ENCODE results near the gene ZNF44. TPM values are rescaled to one million over a fixed set of nuclear protein-coding genes. Genes with fewer than 3 reads are reported as not detected.
"Not testable (repeated sequence)": the region's sequence is repeated elsewhere in the genome, so short reads cannot be mapped to it uniquely, and the experiment has no call there.

ZNF44 gene
- total and polyA plus RNA-seq, 12 donors = 2.8 to 14.8 (median 10.8) TPM

GRCh38 chr19:12330340-12330739 is 35.7 kb upstream of the ZNF44 start:
- Histone ChIP-seq H3K27me3 (no peaks in the 10 kb centered on the region), H3K4me3 (no peak overlapping the region), H3K9me3 (replicated peaks in 1 of 3) (no peaks in the 10 kb centered on the region), H3K36me3 (replicated peaks in 1 of 2) (no peaks in the 10 kb centered on the region), H3K4me1 (replicated peaks in 1 of 2) (peaks cover 7 to 25% of the 10 kb centered on the region in 2 donors), H3K27ac (no peak overlapping the region)
- 89 to 99% (median 98%) methylated on average over 4 of the region's 4 CpGs for WGBS, 4 donors
- intact Hi-C loops (cut with DNase I) = no loop called here
- no peak for DNase-seq
- TF ChIP-seq POLR2A (IDR thresholded peaks at IDR 0.05) = no peak
- TF ChIP-seq CTCF (IDR thresholded peaks at IDR 0.05) = no peak

GRCh38 chr19:12325690-12326089 is 31.0 kb upstream of the ZNF44 start:
- no peaks in the 10 kb centered on the region for H3K27me3 ChIP-seq
- H3K27ac ChIP-seq = no peak overlapping the region
- peaks cover 0 to under 1% of the 10 kb centered on the region in 2 donors for H3K4me1 ChIP-seq (replicated peaks in 1 of 2)
- H3K9me3 ChIP-seq (replicated peaks in 1 of 3) = no peaks in the 10 kb centered on the region
- H3K36me3 ChIP-seq (replicated peaks in 1 of 2) = peaks cover 0 to 13% of the 10 kb centered on the region in 2 donors
- DNase-seq = no peak
- intact Hi-C loops (cut with DNase I) = no loop called here
- no peak for TF ChIP-seq POLR2A (IDR thresholded peaks at IDR 0.05)
- TF ChIP-seq CTCF (IDR thresholded peaks at IDR 0.05) = no peak
- H3K4me3 ChIP-seq = no peak overlapping the region

- peaks cover 0 to 32% of the 10 kb centered on the region in 2 donors for H3K36me3 ChIP-seq (replicated peaks in 1 of 2)
- intact Hi-C loops (cut with DNase I) = no loop called here
- DNase-seq = no peak
- H3K27ac ChIP-seq = no peak overlapping the region
- H3K4me1 ChIP-seq (replicated peaks in 1 of 2) = no peaks in the 10 kb centered on the region
- WGBS, 4 donors = 95 to 98% (median 96%) methylated on average over 13 of the region's 13 CpGs
- no peak overlapping the region for H3K4me3 ChIP-seq
- no peak for TF ChIP-seq CTCF (IDR thresholded peaks at IDR 0.05)
- TF ChIP-seq POLR2A (IDR thresholded peaks at IDR 0.05) = no peak
- peaks cover 0 to 5% (median 0%) of the 10 kb centered on the region in 3 donors for H3K9me3 ChIP-seq (replicated peaks in 1 of 3)
- H3K27me3 ChIP-seq = no peaks in the 10 kb centered on the region
Measured at GRCh38 chr19:12318782-12319413, 24.2 kb upstream of the ZNF44 start.

GRCh38 chr19:12314553-12314952 is 19.9 kb upstream of the ZNF44 start:
- Histone ChIP-seq H3K27ac (no peak overlapping the region), H3K27me3 (no peaks in the 10 kb centered on the region), H3K4me1 (replicated peaks in 1 of 2) (no peaks in the 10 kb centered on the region), H3K9me3 (replicated peaks in 1 of 3) (peaks cover 0 to 5% (median 0%) of the 10 kb centered on the region in 3 donors), H3K4me3 (no peak overlapping the region), H3K36me3 (replicated peaks in 1 of 2) (peaks cover 0 to 11% of the 10 kb centered on the region in 2 donors)
- WGBS, 4 donors = 54 to 65% (median 56%) methylated on average over 7 of the region's 7 CpGs
- no peak for TF ChIP-seq CTCF (IDR thresholded peaks at IDR 0.05)
- no peak for TF ChIP-seq POLR2A (IDR thresholded peaks at IDR 0.05)
- no peak for DNase-seq
- intact Hi-C loops (cut with DNase I) = no loop called here

GRCh38 chr19:12308891-12309290 is 14.2 kb upstream of the ZNF44 start:
- H3K36me3 ChIP-seq (replicated peaks in 1 of 2); intact Hi-C loops (cut with DNase I); H3K4me3 ChIP-seq; H3K4me1 ChIP-seq (replicated peaks in 1 of 2); DNase-seq; H3K27me3 ChIP-seq; H3K27ac ChIP-seq; H3K9me3 ChIP-seq (replicated peaks in 1 of 3): not testable (repeated sequence)
- WGBS, 4 donors = 90 to 100% (median 97%) methylated on average over 12 of the region's 12 CpGs

Measured in adrenal gland (tissue), 12 donors.